Smooth muscle cell of bladder (primary cell): ENCODE measurements around the gene TPM1. TPM values are rescaled to one million over a fixed set of nuclear protein-coding genes. Genes with fewer than 3 reads are reported as not detected.

Experiments
- total RNA-seq: library from RNA; depleted of rRNA; stranded (reverse); fragments of >200 nt; gene quantifications from 2 replicates; pipeline ENCODE4 v1.2.3, GENCODE V29; 2014

TPM1 gene
- 425 and 477 TPM in 2 replicates for total RNA-seq

GRCh38 chr15:63041974-63042876 lies at the start of gene TPM1:
Gene TPM1, plus strand, starts transcription at chr15:63042747. Its CDS starts 83 bp downstream, at chr15:63042830.

Other genes with a start within 250 kb of the TPM1 start
- 23.2 and 31.9 TPM in 2 replicates for gene LACTB, start 79.1 kb downstream of the TPM1 start, total RNA-seq
- gene RPS27L, start 114.7 kb downstream of the TPM1 start, total RNA-seq, result 523 and 675 TPM in 2 replicates
- 118 and 126 TPM in 2 replicates for gene RAB8B, start 146.9 kb downstream of the TPM1 start, total RNA-seq
- 17.5 and 18.5 TPM in 2 replicates for gene APH1B, start 234.9 kb downstream of the TPM1 start, total RNA-seq